GM21737 (cell line): ENCODE measurements around the gene ITGAX.
"Not testable (repeated sequence)": the region's sequence is repeated elsewhere in the genome, so short reads cannot be mapped to it uniquely, and the experiment has no call there.

Experiments used
- ATAC-seq: cut with Tn5 transposase; IDR thresholded peaks from one replicate; pipeline ENCODE4 v1.9.1; 2021; ENCODE audit warnings: mild to moderate bottlenecking, moderate library complexity; ENCODE audit not compliant: unreplicated experiment

The ITGAX gene

DNA sequence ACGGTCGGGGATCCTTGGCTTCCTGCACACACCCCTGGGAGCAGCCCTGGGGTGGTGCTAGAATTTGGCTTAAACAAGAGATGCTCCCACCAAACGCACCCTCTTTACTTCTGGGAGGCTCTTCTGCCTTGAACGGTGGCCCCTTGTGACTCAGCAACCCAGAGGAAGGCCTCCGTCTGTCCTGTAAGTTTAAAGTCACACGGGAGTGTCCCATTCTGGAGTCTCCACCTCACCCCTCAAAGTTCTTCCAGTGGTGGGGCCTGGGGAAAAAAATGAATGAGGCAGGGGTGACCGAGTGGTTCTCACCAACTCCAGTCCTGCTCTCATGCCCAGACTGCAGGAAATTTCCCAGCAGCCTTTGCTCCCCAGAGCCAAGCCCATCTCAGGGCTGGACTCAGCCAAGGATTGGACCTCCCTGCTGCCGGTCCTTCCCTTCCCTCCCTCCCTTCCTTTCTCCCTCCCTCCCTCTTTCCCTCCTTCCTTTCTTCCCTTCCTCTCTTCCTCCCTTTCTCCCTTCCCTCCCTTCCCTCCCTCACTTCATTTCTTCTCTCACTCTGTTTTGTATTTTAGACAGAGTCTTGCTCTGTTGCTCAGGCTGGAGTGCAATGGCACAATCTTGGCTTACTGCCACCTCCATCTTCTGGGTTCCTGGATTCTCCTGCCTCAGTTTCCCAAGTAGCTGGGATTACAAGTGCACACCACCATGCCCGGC, 49.5 kb downstream of the ITGAX start:
- ATAC-seq, result no peak

GRCh38 chr16:31407406-31407805, 52.4 kb downstream of the ITGAX start:
- no peak for ATAC-seq

DNA sequence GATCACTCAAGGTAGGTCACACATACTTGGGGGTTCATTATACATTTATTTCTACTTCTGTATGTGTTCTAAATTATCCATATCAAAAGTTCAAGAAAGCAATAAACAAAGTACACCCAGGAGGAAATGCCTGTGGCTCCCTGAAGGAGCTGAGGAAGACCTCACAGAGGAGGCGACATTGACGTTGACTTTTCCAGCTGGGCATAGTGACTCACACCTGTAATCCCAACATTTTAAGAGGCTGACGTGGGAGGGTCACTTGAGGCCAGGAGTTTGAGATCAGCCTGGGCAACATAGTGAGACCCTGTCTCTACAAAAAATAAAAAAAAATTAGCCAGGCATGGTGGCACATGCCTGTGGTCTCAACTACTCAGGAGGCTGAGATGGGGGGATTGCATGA, 54.5 kb downstream of the ITGAX start:
- no peak for ATAC-seq

GRCh38 chr16:31410082-31410481, 55.1 kb downstream of the ITGAX start:
- ATAC-seq, result no peak

- ATAC-seq, result no peak
Observed at GRCh38 chr16:31411024-31411844, 56.3 kb downstream of the ITGAX start.

GRCh38 chr16:31412750-31413149, 57.8 kb downstream of the ITGAX start:
- ATAC-seq, result no peak

DNA sequence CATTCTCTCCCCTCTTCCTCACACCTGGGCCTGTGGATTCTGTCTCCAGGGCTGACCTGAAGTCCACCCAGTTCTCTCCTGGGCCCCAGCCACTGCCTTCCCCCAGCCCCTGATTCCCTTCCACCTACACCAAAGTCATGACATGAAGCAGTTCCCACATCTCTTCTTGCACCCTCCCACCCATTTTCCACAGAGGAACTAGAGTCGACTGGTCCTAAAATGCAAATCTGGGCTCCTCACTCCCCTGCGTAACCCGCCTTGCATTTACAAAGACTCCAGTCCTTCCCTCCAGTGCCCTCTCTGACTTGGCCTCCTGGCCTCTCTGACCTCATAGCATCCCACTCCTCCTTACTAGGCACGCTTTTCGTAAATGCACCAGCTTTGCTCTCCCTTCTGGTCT, 58.4 kb downstream of the ITGAX start:
- ATAC-seq, result no peak

GRCh38 chr16:31413943-31414342, 59.0 kb downstream of the ITGAX start:
- no peak for ATAC-seq

- no peak for ATAC-seq
Observed at GRCh38 chr16:31414706-31415105, 59.7 kb downstream of the ITGAX start.

GRCh38 chr16:31416371-31416770, 61.4 kb downstream of the ITGAX start:
- ATAC-seq, result no peak

- not testable (repeated sequence) for ATAC-seq
Observed at GRCh38 chr16:31417036-31417435, 62.1 kb downstream of the ITGAX start.

DNA sequence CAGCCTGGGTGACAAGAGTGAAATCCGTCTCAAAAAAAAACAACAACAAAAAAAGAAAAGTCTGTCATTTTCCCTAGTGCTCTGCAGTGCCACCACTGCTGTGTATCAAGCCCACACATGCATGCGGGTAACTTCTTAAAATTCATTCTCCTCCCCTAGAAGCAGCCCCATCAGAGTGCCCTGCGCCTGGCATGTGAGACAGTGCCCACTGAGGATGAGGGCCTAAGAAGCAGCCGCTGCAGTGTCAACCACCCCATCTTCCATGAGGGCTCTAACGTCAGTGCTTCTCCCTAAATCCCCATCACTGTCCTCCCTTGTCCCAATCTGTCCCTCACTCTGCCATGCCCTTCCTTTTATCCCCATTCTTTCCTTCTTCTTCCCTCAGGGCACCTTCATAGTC, 62.9 kb downstream of the ITGAX start:
- no peak for ATAC-seq

- no peak for ATAC-seq
Observed at GRCh38 chr16:31420037-31420436, 65.1 kb downstream of the ITGAX start.

DNA sequence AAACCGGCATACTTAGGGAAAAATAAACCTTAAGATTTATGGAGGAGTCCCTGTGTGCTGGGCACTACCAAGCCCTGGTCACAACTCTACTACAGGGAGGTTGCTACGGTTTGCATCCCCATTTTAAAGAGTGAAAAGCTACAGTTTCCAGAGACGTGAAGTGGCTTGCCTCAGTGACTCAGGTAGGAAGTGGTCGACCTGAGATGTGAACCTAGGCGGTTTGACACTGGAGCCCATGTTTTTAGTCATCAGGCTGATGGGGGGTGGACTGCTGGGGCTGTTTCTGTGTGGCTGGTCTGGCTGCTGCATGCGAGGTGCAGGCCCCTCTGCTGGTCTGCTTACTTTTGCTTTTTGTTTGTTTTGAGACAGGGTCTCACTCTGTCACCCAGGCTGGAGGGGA, 66.6 kb downstream of the ITGAX start:
- ATAC-seq, result no peak

DNA sequence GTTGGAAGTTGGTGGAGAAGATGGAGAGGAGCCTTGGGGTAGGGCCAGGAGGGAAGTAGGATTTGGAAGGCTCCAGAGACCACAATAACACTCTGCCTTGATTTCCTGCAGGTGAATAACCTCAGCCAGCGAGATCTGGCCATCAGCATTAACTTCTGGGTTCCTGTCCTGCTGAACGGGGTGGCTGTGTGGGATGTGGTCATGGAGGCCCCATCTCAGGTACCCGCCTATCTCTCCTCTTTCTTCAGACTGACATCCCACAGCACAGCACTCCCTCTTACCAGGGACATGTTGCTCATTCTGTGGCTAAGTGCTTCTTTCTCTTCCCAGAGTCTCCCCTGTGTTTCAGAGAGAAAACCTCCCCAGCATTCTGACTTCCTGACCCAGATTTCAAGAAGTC, 68.3 kb downstream of the ITGAX start:
- ATAC-seq, result no peak

GRCh38 chr16:31423801-31424200, 68.8 kb downstream of the ITGAX start:
- no peak for ATAC-seq

DNA sequence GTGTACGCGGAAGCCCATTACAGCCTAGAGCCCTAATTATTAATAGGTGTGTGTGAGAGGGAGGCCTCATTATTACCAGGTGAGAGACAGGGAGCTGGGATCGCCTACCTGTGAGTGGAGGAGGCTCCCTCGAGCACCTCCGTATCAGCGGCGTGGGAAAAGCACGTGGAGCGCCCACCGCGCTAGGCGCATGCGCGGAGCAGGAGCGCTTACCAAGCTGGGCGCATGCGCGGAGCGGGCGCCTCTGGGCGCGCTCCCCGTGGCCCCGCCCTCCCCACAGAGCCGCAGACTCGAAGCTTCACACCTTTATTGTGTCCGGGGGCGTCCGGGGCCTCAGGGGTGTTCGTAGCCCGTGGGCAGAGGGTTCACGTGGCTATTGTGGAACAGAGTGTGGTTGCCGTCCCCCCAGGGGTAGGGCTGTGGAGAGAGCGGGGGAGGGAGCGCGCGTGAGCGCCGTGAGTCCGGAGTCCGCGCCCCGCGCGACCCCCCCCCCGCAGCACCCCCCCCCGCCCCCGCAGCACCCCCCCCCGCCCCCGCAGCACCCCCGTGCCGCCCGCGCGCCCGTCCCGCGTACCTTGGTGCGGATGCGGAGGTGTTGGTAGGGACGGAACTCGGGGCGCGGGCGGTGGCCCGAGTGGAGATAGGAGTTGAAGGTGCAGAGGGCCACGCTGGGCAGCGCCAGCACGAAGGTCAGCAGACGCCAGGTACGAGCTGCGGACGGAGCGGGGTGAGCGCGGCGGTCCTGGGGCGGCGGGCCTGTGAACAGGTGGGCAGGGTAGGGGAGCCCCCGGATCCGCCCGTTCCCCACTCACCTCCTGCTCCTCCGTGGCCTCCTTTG, 72.7 kb downstream of the ITGAX start:
- no peak for ATAC-seq

DNA sequence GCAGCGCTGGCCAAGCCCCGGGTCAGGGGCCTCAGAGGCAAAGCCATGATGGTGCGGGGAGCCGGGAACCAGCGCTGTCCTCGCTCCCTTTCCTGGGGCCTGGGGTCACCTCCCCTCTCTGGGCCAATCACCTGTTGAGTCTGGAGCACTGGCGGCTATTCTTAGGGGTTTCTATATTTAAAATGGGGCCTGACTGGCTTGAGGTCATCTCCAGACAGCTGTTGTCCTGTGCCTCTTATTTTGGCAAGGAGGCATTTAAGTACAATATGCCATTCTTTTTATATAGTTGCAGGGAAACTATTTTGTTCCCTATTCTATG, 73.3 kb downstream of the ITGAX start, which contains the start of gene COX6A2:
Gene COX6A2, minus strand, starts transcription at position 82 of the 319 bp plus-strand sequence. Its CDS starts 35 bp downstream, at position 47.
- no peak for ATAC-seq

DNA sequence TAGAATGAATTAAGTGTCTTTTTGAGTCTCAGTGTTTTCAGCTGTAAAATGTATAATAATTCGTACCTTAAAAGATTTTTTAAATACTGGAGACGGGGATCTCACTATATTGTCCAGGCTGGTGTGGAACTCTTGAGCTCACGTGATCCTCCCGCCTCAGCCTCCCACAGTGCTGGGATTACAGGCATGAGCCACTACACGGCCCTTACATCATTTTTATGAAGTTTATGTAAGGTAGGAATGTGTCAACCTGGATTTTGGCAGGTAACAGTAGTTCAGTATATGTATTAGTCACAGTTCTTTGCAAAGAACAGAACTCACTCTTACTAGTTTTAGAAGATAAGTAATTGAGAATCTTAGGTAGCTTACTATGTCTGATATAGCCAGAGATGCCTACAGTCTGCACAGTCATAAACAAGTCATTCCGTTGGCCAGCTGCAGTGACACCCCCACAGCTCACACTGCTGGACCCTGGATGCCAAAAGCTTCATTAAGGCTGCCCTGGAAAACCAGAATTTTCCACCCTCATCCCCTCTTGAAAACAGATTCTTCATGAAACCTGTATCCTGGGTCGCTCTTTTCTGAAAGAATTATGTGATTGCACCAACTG, 73.8 kb downstream of the ITGAX start:
- no peak for ATAC-seq

- no peak for ATAC-seq
Observed at GRCh38 chr16:31429314-31429713, 74.3 kb downstream of the ITGAX start.

- ATAC-seq, result no peak
Observed at GRCh38 chr16:31429796-31430195, 74.8 kb downstream of the ITGAX start.
